8988T (cell line): ENCODE results near the gene MAGEA9B.
"Not testable (repeated sequence)": the region's sequence is repeated elsewhere in the genome, so short reads cannot be mapped to it uniquely, and the experiment has no call there.

ENCODE experiments used
- DNase-seq: peaks from one replicate; pipeline ENCODE4 v3.0.0; 2011

Gene MAGEA9B

DNA sequence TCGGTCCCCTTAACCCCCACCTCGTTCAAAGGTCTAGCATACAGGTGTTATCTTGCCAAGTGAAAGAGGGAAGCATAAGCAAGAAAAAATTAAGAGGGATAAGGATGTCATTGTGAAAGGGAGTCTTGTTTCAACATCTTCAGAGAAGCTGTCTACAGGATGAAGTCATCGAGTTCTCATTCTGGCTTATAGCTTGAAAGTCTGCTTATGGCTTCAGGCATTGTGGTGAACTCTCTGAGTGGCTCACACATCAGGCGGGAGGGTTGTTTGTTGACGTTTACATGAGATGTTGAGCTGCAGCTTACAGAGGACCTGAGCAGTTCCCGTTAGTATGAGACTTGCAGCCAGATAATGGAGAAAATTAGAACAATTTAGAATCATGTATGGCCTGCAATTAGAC lies 16.6 kb downstream of the MAGEA9B start:
- DNase-seq = no peak

- no peak for DNase-seq
Measured at GRCh38 chrX:149569770-149570169, 17.5 kb downstream of the MAGEA9B start.

GRCh38 chrX:149568701-149569296 lies 18.5 kb downstream of the MAGEA9B start:
- no peak for DNase-seq

DNA sequence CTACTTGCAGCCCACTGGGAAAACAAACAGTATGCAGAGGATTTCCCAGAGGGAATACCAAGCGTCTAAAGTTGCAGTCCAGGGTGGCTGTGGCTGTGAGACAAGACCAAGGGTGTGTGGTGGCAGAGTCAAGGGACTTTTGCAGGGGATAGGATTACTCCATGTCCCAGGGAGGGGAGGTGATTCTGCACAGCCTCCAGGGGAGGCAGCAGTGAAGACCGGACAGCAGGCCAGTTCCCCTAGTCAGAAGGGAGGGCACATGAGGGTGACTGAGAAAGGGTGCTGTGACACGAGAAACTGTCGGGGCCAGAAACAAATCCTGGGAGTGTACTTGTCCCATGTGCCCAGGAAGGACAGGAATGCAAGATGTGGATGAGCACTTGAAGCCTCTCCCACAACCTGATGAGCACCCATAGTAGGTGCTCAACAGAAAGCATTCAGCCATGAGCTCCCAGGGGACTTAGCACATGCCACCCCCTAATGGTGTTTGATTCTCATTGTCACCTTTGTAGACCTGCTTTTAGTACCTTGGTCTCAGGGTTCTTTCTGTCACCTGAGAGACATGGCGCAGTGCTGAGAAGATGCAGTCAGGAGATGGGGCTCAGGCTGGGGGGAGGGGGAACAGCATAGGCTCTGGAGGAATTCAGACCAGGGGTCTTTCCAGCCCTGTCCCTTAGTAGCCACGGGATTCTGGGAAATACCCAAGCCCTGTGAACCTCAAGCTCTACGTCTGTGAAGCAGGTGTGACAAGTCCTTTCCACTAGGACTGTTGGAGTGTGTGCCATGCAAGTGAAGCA lies 19.4 kb downstream of the MAGEA9B start:
- no peak for DNase-seq

- DNase-seq = no peak
Measured at GRCh38 chrX:149563359-149563758, 23.9 kb downstream of the MAGEA9B start.

- not testable (repeated sequence) for DNase-seq
Measured at GRCh38 chrX:149555251-149555650, 32.0 kb downstream of the MAGEA9B start.

- not testable (repeated sequence) for DNase-seq
Measured at GRCh38 chrX:149551939-149552248, 35.4 kb downstream of the MAGEA9B start.

GRCh38 chrX:149551245-149551938 lies 35.9 kb downstream of the MAGEA9B start:
- DNase-seq = not testable (repeated sequence)

DNA sequence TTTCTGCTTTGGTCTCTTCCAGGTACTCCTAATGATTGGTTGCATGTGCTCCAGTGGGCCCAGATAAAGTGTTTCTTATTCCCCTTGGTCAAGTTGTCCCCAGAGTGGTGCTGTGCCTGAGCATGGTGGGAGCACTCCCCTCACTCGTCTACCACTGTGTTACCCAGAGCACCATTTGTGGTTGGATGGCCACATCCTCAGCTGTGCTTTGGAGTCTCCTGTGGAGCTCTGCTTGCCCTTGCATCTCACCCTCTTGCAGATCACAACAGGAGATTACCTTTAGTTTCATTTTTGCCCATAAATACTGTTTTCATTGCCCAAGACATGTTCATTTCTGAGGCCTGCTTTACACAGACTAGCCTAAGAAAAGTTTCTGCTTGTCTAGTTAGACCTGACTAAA lies 36.8 kb downstream of the MAGEA9B start:
- DNase-seq = not testable (repeated sequence)

- not testable (repeated sequence) for DNase-seq
Measured at GRCh38 chrX:149549701-149550100, 37.6 kb downstream of the MAGEA9B start, which contains the start of gene HSFX3. Gene HSFX3 (minus strand): TSS chrX:149549924. CDS start chrX:149549852, 72 bp downstream.

DNA sequence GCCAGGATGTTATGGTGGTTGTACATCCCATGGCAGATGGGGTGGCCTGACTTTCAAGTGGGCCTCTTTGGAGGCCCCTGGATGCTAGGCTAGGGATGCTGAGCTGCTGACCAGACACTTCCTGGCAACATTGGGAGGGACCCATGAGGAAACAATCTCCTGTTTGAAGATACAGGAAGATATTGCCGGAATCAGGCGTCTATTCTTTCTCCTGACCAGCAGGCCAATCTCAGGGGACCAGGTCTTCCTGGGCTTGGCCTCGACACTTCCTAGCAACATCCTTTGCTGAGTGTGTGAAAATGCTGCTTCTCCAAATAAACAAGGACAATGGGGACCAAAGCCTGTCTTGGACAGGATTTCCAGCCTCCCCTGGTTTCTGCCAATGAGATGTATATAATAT lies 39.5 kb downstream of the MAGEA9B start:
- not testable (repeated sequence) for DNase-seq

DNA sequence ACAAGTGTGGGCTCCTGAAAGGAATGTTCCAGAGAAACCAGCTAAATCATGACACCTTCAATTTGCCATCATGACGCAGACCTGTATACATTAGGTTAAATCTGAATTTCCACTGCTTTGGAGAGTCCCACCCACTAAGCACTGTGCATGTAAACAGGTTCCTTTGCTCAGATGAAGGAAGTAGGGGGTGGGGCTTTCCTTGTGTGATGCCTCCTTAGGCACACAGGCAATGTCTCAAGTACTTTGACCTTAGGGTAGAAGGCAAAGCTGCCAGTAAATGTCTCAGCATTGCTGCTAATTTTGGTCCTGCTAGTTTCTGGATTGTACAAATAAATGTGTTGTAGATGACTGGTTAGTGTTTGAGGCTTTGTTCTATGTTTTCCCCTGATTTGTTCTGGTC lies 40.3 kb downstream of the MAGEA9B start:
- DNase-seq = not testable (repeated sequence)

GRCh38 chrX:149545545-149546543 lies 41.4 kb downstream of the MAGEA9B start:
- not testable (repeated sequence) for DNase-seq

- no peak for DNase-seq
Measured at GRCh38 chrX:149541521-149542047, 45.7 kb downstream of the MAGEA9B start.

GRCh38 chrX:149540621-149541520 lies 46.4 kb downstream of the MAGEA9B start, which contains the start of gene EOLA1:
Gene EOLA1 (plus strand): TSS chrX:149541012. CDS start chrX:149545631, 4,619 bp downstream.
- DNase-seq = no peak

- no peak for DNase-seq
Measured at GRCh38 chrX:149540131-149540620, 47.1 kb downstream of the MAGEA9B start.

DNA sequence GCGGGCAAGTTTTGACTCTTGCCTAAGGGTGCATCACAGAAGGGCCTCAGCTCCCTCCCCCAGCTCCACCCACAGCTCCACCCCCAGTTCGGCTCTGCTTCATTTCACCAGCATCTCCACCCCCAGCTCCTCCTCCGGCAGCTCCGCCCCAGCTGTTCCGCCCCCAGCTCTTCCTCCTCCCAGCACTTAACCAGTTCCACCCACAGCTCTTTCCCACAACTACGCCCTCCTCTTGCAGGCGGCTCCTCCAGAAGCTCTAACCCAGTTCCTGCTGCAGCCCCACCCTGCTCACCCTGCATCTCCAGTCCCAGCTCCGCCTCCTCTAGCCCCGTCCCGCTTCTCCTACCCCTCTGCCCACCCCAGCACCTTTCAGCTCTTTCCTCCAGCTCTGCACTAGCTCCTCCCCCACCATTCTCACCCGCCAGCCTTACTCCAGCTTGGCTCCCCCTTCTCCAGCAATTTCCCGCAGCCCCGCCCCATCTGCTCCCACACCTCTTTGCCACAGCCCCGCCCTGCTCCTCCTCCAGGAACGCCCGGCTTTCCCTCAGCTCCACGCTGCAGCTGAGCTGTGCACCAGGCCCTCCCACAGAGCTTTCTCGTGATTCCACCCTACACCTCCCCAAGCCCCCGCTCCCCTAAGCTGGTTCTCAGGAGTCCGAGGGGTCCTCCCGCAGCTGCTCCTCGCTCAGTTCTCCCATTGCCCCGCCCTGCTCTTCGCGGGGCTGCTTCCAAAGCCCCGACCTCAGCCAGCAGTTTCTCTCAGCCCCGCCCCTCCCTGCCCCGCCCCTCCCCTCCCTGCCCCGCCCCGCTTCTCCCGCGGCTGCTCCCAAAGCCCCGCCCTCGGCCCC lies 47.8 kb downstream of the MAGEA9B start:
- DNase-seq = no peak

GRCh38 chrX:149537474-149537873 lies 49.8 kb downstream of the MAGEA9B start:
- DNase-seq = not testable (repeated sequence)

GRCh38 chrX:149534926-149535602 lies 52.2 kb downstream of the MAGEA9B start:
- not testable (repeated sequence) for DNase-seq
